Transverse colon (tissue), 4 donors: ENCODE results near the gene OSBPL2.

Experiments used
- EP300 ChIP-seq: sonication (generic); formaldehyde crosslinking; IDR thresholded peaks from one replicate; pipeline ENCODE4 v1.6.1; 2017; ENCODE audit warnings: antibody characterized with exemption, low read depth
- POLR2A ChIP-seq: fragments of 450-650 bp; IDR thresholded peaks from one replicate; pipeline ENCODE4 v1.6.1; 2016; ENCODE audit warnings: antibody characterized with exemption, mild to moderate bottlenecking, moderate library complexity
- POLR2AphosphoS5 ChIP-seq, 3 donors: sonication (generic); formaldehyde crosslinking; IDR thresholded peaks; one replicate each; pipeline ENCODE4 v1.6.1; 2016; ENCODE audit warnings: antibody characterized with exemption in 3 of 3
- TF ChIP-seq, protein P1 (sequence below), 5 experiments: fragments of 200-600 bp in 3 of 5; fragments of 450-650 bp in 2 of 5; sonication (generic) in 3 of 5; IDR thresholded peaks; 1 replicate in 2 of 5; 2 replicates in 3 of 5; pipeline ENCODE4 v1.5.1; 2016 to 2017; ENCODE audit warnings: antibody characterized with exemption in 5 of 5, inconsistent platforms in 3 of 5, mild to moderate bottlenecking in 2 of 5, moderate library complexity in 1 of 5

GRCh38 chr20:62215991-62216635 lies 22.2 kb upstream of the OSBPL2 start:
- TF ChIP-seq, protein P1, sequence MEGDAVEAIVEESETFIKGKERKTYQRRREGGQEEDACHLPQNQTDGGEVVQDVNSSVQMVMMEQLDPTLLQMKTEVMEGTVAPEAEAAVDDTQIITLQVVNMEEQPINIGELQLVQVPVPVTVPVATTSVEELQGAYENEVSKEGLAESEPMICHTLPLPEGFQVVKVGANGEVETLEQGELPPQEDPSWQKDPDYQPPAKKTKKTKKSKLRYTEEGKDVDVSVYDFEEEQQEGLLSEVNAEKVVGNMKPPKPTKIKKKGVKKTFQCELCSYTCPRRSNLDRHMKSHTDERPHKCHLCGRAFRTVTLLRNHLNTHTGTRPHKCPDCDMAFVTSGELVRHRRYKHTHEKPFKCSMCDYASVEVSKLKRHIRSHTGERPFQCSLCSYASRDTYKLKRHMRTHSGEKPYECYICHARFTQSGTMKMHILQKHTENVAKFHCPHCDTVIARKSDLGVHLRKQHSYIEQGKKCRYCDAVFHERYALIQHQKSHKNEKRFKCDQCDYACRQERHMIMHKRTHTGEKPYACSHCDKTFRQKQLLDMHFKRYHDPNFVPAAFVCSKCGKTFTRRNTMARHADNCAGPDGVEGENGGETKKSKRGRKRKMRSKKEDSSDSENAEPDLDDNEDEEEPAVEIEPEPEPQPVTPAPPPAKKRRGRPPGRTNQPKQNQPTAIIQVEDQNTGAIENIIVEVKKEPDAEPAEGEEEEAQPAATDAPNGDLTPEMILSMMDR (IDR thresholded peaks at IDR 0.05): no peak
- TF ChIP-seq POLR2A: no peak
- no peak for TF ChIP-seq POLR2AphosphoS5 (IDR thresholded peaks at IDR 0.05)
- TF ChIP-seq EP300: no peak
